IMR-90 (cell line): ENCODE measurements around the gene FMR1. TPM values are rescaled to one million over a fixed set of nuclear protein-coding genes. Genes with fewer than 3 reads are reported as not detected.

Source experiments
- ATAC-seq: fragments of 200-7000 bp; cut with Tn5 transposase; 2 replicates; pipeline ENCODE4 v1.9.1; 2020; ENCODE audit warnings: low read depth, mild to moderate bottlenecking, moderate library complexity
- BruUV-seq: library from RNA; stranded (reverse); fragments of 400-500 nt; replicated peaks from 2 replicates; lab custom pipeline; 2021; lab: Mats Ljungman, UMichigan
- CTCF ChIA-PET: fragments of 300-600 bp; formaldehyde crosslinking; extraction: SDS; loops from one replicate; lab custom pipeline; 2021; ENCODE audit warnings: antibody characterized with exemption; lab: Yijun Ruan, JAX
- POLR2A ChIA-PET: fragments of 300-600 bp; sonication (Branson Sonifier 250); formaldehyde crosslinking; loops from one replicate; lab custom pipeline; 2022; ENCODE audit warnings: antibody characterized with exemption; ENCODE audit not compliant: unreplicated experiment; lab: Charles Lee
- DNase-seq: peaks from one replicate; pipeline ENCODE4 v3.0.0; 2013
- H2AFZ ChIP-seq: replicated peaks from 2 replicates; pipeline ENCODE3; 2013; ENCODE audit warnings: low read length, mild to moderate bottlenecking; ENCODE audit not compliant: poor library complexity
- H2AK5ac ChIP-seq: 2 replicates; pipeline ENCODE4 v1.6.1; 2013; ENCODE audit warnings: low read depth, low read length, inconsistent platforms
- H2AK9ac ChIP-seq: replicated peaks from 2 replicates; pipeline ENCODE3; 2013; ENCODE audit warnings: mild to moderate bottlenecking, low read depth, low read length, moderate library complexity; ENCODE audit not compliant: poor library complexity
- H2BK120ac ChIP-seq: 2 replicates; pipeline ENCODE4 v1.6.1; 2013; ENCODE audit warnings: low read depth, low read length, inconsistent platforms
- H2BK15ac ChIP-seq: 3 replicates; pipeline ENCODE4 v1.6.1; 2013; ENCODE audit warnings: low read depth, low read length, inconsistent platforms
- H2BK20ac ChIP-seq: 2 replicates; pipeline ENCODE4 v1.6.1; 2013; ENCODE audit warnings: low read depth, mild to moderate bottlenecking, inconsistent platforms, low read length, moderate library complexity
- H2BK5ac ChIP-seq: 2 replicates; pipeline ENCODE4 v1.6.1; 2013; ENCODE audit warnings: mild to moderate bottlenecking, low read depth, low read length, inconsistent platforms; ENCODE audit not compliant: poor library complexity, severe bottlenecking
- H3K14ac ChIP-seq: replicated peaks from 2 replicates; pipeline ENCODE4 v1.6.1; 2013; ENCODE audit warnings: low read depth, low read length, inconsistent platforms
- H3K18ac ChIP-seq: 2 replicates; pipeline ENCODE4 v1.6.1; 2013; ENCODE audit warnings: low read depth, low read length, control low read depth
- H3K23ac ChIP-seq: 2 replicates; pipeline ENCODE4 v1.6.1; 2013; ENCODE audit warnings: low read depth, low read length, inconsistent platforms
- H3K27ac ChIP-seq: 2 replicates; pipeline ENCODE4 v1.5.1; 2013; ENCODE audit warnings: mild to moderate bottlenecking, control low read depth, low read length; ENCODE audit not compliant: insufficient read depth
- H3K27me3 ChIP-seq: 2 replicates; pipeline ENCODE4 v1.6.1; 2013; ENCODE audit warnings: low read length; ENCODE audit not compliant: control insufficient read depth, insufficient read depth
- H3K36me3 ChIP-seq: 2 replicates; pipeline ENCODE4 v1.6.1; 2013; ENCODE audit warnings: low read length, mixed read lengths; ENCODE audit not compliant: control insufficient read depth, insufficient read depth
- H3K4ac ChIP-seq: 2 replicates; pipeline ENCODE4 v1.6.1; 2013; ENCODE audit warnings: low read depth, low read length, inconsistent platforms
- H3K4me1 ChIP-seq: 2 replicates; pipeline ENCODE4 v1.6.1; 2013; ENCODE audit warnings: low read length, mixed read lengths; ENCODE audit not compliant: control insufficient read depth, insufficient read depth
- H3K4me2 ChIP-seq: 2 replicates; pipeline ENCODE4 v1.6.1; 2013; ENCODE audit warnings: low read depth, mild to moderate bottlenecking, control low read depth, low read length, moderate library complexity
- H3K4me3 ChIP-seq: 2 replicates; pipeline ENCODE4 v1.5.1; 2013; ENCODE audit warnings: low read depth, mild to moderate bottlenecking, control low read depth, low read length, moderate library complexity; ENCODE audit not compliant: insufficient read depth
- H3K56ac ChIP-seq: 2 replicates; pipeline ENCODE4 v1.6.1; 2013; ENCODE audit warnings: low read length, inconsistent platforms; ENCODE audit not compliant: insufficient read depth; ENCODE audit errors: extremely low read depth
- H3K79me1 ChIP-seq, 2 experiments: 2 replicates each; pipeline ENCODE4 v1.6.1; 2013; ENCODE audit warnings: low read length in 2 of 2, inconsistent platforms in 1 of 2, low read depth in 1 of 2
- H3K9ac ChIP-seq: 2 replicates; pipeline ENCODE4 v1.6.1; 2013; ENCODE audit warnings: low read depth, low read length, control low read depth
- H3K9me1 ChIP-seq: 2 replicates; pipeline ENCODE4 v1.6.1; 2013; ENCODE audit warnings: low read length, inconsistent platforms; ENCODE audit not compliant: insufficient read depth
- H3K9me3 ChIP-seq: 2 replicates; pipeline ENCODE4 v1.6.1; 2013; ENCODE audit warnings: low read length; ENCODE audit not compliant: control insufficient read depth, insufficient read depth
- H4K20me1 ChIP-seq: 2 replicates; pipeline ENCODE4 v1.6.1; 2013; ENCODE audit warnings: low read length, inconsistent platforms; ENCODE audit not compliant: insufficient read depth
- H4K5ac ChIP-seq: 2 replicates; pipeline ENCODE4 v1.6.1; 2013; ENCODE audit warnings: mild to moderate bottlenecking, low read depth, low read length, control low read depth
- H4K8ac ChIP-seq, 2 experiments: 2 replicates each; pipeline ENCODE4 v1.6.1; 2013; ENCODE audit warnings: low read depth in 2 of 2, low read length in 2 of 2, control low read depth in 1 of 2, inconsistent platforms in 1 of 2
- H4K91ac ChIP-seq: 2 replicates; pipeline ENCODE4 v1.6.1; 2013; ENCODE audit warnings: low read depth, low read length, inconsistent platforms; ENCODE audit not compliant: insufficient read depth
- BHLHE40 ChIP-seq: fragments of 150-350 bp; IDR thresholded peaks from 2 replicates; pipeline ENCODE4 v1.6.1; 2016; ENCODE audit warnings: mild to moderate bottlenecking, low read depth, low read length
- CEBPB ChIP-seq: IDR thresholded peaks from 2 replicates; pipeline ENCODE4 v1.6.1; 2012; ENCODE audit warnings: low read depth, low read length, improper control_type of control experiment
- FOS ChIP-seq: fragments of 150-350 bp; IDR thresholded peaks from 2 replicates; pipeline ENCODE4 v1.6.1; 2016; ENCODE audit warnings: low read depth, low read length
- MAFK ChIP-seq: IDR thresholded peaks from 2 replicates; pipeline ENCODE4 v1.6.1; 2012; ENCODE audit warnings: low read depth, low read length, improper control_type of control experiment
- MXI1 ChIP-seq: IDR thresholded peaks from 2 replicates; pipeline ENCODE4 v1.6.1; 2012; ENCODE audit warnings: low read depth, mild to moderate bottlenecking, low read length, moderate library complexity, borderline replicate concordance
- NFE2L2 ChIP-seq: fragments of 150-350 bp; IDR thresholded peaks from 2 replicates; pipeline ENCODE4 v1.6.1; 2016; ENCODE audit warnings: low read depth, mild to moderate bottlenecking, low read length
- RAD21 ChIP-seq: IDR thresholded peaks from 2 replicates; pipeline ENCODE4 v1.6.1; 2012; ENCODE audit warnings: low read length, improper control_type of control experiment
- RCOR1 ChIP-seq: IDR thresholded peaks from 2 replicates; pipeline ENCODE4 v1.6.1; 2012; ENCODE audit warnings: mild to moderate bottlenecking, low read length, improper control_type of control experiment; ENCODE audit not compliant: insufficient replicate concordance
- WGBS, 2 experiments: methylation state at CpG; one replicate each; pipeline versions ENCODE4 v1.1.5 to v1.1.7; 2013; ENCODE audit warnings: missing lambda C conversion rate in 2 of 2; ENCODE audit not compliant: insufficient read length in 1 of 2; ENCODE audit errors: extremely low coverage in 2 of 2; 5-methylcytosine and 5-hydroxymethylcytosine counted together
- dilution Hi-C: fragments of 300-500 bp; cut with HindIII; formaldehyde crosslinking; loops from one replicate; pipeline ENCODE4 v1.14.3; 2018; ENCODE audit warnings: low sequenced_read_pairs; ENCODE audit not compliant: unreplicated experiment
- in situ Hi-C: fragments of 300-500 bp; cut with MboI; formaldehyde crosslinking; loops from 3 replicates; pipeline ENCODE4 v1.14.3; 2019; ENCODE audit warnings: low sequenced_read_pairs, inconsistent platforms, mixed read lengths
- intact Hi-C: fragments of 100-400 bp; cut with micrococcal nuclease; formaldehyde crosslinking; loops from 2 replicates; pipeline ENCODE4 v1.10.0; 2022
- polyA plus RNA-seq, 3 experiments: library from polyadenylated mRNA; depleted of rRNA; stranded (reverse); fragments of >200 nt; gene quantifications; 2 replicates each; pipeline ENCODE4 v1.2.3, GENCODE V29; 2012; ENCODE audit warnings: low replicate concordance in 1 of 3
- total RNA-seq: library from RNA; depleted of rRNA; stranded (reverse); fragments of >200 nt; gene quantifications from 2 replicates; pipeline ENCODE4 v1.2.3, GENCODE V29; 2012
- TF ChIP-seq, protein P1 (sequence below): fragments of 150-350 bp; IDR thresholded peaks from 2 replicates; pipeline ENCODE4 v1.6.1; 2017; ENCODE audit warnings: mild to moderate bottlenecking, antibody characterized with exemption, low read length, low read depth
- TF ChIP-seq, protein P2 (sequence below): conservative IDR thresholded peaks from 2 replicates; pipeline ENCODE4 v1.5.1; 2012; ENCODE audit warnings: mild to moderate bottlenecking, low read depth, low read length, improper control_type of control experiment

Gene FMR1
- total and polyA plus RNA-seq, 2 of the 4 experiments (the other 2 are of a cell fraction): 12.2 to 17.6 TPM

DNA sequence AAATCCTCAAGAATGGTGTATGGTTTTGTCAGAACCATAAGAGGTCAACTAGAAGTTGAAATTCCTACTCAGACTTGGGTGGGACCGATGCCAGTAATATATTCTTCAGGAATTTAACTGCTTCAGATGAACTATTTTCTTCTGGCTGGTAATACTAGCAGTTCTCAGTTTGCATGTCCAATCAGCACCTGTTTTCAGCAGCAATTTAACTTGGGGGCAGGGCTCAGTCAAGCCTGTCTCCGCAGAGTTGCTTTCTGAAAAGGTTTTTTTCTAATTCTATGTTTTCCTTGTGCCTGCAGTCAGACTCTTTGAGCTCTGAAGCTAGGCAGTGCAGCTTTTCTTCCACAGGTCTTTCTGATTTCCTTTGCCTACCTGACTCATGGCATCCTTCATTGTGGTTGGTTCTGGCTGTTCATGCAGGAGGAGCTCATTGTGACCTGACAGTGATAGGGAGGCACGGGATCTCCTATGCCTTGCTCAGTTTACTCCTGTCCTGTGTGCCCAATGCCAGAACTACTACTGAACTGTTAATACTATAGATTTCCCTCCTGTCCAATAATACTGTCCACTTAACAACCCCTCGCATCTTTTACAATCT is 17.3 kb upstream of the FMR1 start:
- Histone ChIP-seq H3K18ac (no peak overlapping the region), H3K4ac (no peak overlapping the region), H2BK120ac (no peak overlapping the region), H4K91ac (no peak overlapping the region), H3K27me3 (no peaks in the 10 kb centered on the region), H2BK15ac (no peak overlapping the region), H4K5ac (no peak overlapping the region), H2AFZ (no peak overlapping the region), H3K14ac (no peak overlapping the region), H3K23ac (no peak overlapping the region), H3K4me2 (no peak overlapping the region), H4K20me1 (no peaks in the 10 kb centered on the region), H3K27ac (no peak overlapping the region), H4K8ac (no peak overlapping the region), H2AK9ac (no peak overlapping the region), H3K4me3 (no peak overlapping the region), H3K9me1 (no peaks in the 10 kb centered on the region), H2AK5ac (no peak overlapping the region), H3K9ac (no peak overlapping the region), H3K79me1 (no peaks in the 10 kb centered on the region), H3K36me3 (no peaks in the 10 kb centered on the region), H2BK5ac (no peak overlapping the region), H3K4me1 (no peaks in the 10 kb centered on the region), H3K56ac (no peak overlapping the region), H2BK20ac (no peak overlapping the region), H3K9me3 (0 out of 2 replicates have a peak, but pooled peaks cover 4% of the 10 kb centered on the region)
- ChIA-PET POLR2A (no interaction called here), CTCF (no interaction called here)
- no peak for TF ChIP-seq NFE2L2
- no peak for TF ChIP-seq MXI1
- TF ChIP-seq FOS: no peak
- no peak for TF ChIP-seq CEBPB
- TF ChIP-seq, protein P1, sequence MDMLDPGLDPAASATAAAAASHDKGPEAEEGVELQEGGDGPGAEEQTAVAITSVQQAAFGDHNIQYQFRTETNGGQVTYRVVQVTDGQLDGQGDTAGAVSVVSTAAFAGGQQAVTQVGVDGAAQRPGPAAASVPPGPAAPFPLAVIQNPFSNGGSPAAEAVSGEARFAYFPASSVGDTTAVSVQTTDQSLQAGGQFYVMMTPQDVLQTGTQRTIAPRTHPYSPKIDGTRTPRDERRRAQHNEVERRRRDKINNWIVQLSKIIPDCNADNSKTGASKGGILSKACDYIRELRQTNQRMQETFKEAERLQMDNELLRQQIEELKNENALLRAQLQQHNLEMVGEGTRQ: no peak
- TF ChIP-seq, protein P2, sequence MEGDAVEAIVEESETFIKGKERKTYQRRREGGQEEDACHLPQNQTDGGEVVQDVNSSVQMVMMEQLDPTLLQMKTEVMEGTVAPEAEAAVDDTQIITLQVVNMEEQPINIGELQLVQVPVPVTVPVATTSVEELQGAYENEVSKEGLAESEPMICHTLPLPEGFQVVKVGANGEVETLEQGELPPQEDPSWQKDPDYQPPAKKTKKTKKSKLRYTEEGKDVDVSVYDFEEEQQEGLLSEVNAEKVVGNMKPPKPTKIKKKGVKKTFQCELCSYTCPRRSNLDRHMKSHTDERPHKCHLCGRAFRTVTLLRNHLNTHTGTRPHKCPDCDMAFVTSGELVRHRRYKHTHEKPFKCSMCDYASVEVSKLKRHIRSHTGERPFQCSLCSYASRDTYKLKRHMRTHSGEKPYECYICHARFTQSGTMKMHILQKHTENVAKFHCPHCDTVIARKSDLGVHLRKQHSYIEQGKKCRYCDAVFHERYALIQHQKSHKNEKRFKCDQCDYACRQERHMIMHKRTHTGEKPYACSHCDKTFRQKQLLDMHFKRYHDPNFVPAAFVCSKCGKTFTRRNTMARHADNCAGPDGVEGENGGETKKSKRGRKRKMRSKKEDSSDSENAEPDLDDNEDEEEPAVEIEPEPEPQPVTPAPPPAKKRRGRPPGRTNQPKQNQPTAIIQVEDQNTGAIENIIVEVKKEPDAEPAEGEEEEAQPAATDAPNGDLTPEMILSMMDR: no peak
- no peak for TF ChIP-seq MAFK
- no peak for TF ChIP-seq BHLHE40
- no peak for TF ChIP-seq RAD21
- TF ChIP-seq RCOR1: no peak
- dilution Hi-C loops: no loop called here
- no TSS peak for BruUV-seq
- DNase-seq (no peak), ATAC-seq (no peak)
- in situ Hi-C loops: no loop called here
- WGBS, 2 experiments: 23% methylated on average over 3 of the region's 4 CpGs; no CpG with 5 or more reads in 1 of the 2 experiments
- intact Hi-C loops: no loop called here
